ENCODE measurements around the gene SLC25A47.

DNA sequence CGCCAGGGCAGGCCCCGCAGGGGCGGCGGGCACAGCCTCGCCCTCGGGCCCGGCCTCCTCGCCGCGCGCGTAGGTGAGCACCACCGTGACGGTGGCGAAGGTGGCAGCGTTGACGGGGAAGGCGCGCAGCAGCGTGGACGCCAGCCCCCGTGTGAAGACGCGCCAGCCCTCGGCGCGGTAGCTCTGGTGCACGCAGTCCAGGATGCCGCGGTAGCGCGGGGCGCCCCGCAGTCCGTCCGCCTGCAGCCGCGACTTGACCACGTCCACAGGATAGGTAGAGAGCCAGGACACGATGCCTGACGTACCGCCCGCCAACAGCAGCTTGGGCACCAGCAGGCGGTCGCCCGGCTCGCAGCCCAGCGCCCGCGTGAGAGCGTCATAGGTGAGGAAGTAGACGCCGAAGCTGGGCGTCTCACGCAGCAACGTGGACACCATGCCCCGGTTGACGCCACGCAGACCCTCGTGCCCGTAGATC is 30.8 kb upstream of the SLC25A47 start:
- TF ChIP-seq, protein P1, sequence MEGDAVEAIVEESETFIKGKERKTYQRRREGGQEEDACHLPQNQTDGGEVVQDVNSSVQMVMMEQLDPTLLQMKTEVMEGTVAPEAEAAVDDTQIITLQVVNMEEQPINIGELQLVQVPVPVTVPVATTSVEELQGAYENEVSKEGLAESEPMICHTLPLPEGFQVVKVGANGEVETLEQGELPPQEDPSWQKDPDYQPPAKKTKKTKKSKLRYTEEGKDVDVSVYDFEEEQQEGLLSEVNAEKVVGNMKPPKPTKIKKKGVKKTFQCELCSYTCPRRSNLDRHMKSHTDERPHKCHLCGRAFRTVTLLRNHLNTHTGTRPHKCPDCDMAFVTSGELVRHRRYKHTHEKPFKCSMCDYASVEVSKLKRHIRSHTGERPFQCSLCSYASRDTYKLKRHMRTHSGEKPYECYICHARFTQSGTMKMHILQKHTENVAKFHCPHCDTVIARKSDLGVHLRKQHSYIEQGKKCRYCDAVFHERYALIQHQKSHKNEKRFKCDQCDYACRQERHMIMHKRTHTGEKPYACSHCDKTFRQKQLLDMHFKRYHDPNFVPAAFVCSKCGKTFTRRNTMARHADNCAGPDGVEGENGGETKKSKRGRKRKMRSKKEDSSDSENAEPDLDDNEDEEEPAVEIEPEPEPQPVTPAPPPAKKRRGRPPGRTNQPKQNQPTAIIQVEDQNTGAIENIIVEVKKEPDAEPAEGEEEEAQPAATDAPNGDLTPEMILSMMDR (IDR thresholded peaks at IDR 0.05; ENCODE audit: low read length), result no peak
- TF ChIP-seq EZH2 (optimal IDR thresholded peaks at IDR 0.05; ENCODE audit: low read depth, low read length) (no peak), EZH2phosphoT487 (IDR thresholded peaks at IDR 0.05; ENCODE audit: low read length) (no peak)

Data from MM.1S (cell line).